C4-2B (cell line): ENCODE measurements around the gene ROR2.

Experiments used
- ZFX ChIP-seq: fragments of 450-650 bp; IDR thresholded peaks from 2 replicates; pipeline ENCODE4 v1.6.1; 2017
- TF ChIP-seq, protein P1 (sequence below): fragments of 450-650 bp; conservative IDR thresholded peaks from 2 replicates; pipeline ENCODE4 v1.5.1; 2017; ENCODE audit warnings: mild to moderate bottlenecking

- TF ChIP-seq, protein P1, sequence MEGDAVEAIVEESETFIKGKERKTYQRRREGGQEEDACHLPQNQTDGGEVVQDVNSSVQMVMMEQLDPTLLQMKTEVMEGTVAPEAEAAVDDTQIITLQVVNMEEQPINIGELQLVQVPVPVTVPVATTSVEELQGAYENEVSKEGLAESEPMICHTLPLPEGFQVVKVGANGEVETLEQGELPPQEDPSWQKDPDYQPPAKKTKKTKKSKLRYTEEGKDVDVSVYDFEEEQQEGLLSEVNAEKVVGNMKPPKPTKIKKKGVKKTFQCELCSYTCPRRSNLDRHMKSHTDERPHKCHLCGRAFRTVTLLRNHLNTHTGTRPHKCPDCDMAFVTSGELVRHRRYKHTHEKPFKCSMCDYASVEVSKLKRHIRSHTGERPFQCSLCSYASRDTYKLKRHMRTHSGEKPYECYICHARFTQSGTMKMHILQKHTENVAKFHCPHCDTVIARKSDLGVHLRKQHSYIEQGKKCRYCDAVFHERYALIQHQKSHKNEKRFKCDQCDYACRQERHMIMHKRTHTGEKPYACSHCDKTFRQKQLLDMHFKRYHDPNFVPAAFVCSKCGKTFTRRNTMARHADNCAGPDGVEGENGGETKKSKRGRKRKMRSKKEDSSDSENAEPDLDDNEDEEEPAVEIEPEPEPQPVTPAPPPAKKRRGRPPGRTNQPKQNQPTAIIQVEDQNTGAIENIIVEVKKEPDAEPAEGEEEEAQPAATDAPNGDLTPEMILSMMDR, result no peak
- TF ChIP-seq ZFX, result no peak
Measured at GRCh38 chr9:91844190-91844589, 105.8 kb downstream of the ROR2 start.
